ENCODE measurements around the gene ACOT9. TPM values are rescaled to one million over a fixed set of nuclear protein-coding genes. Genes with fewer than 3 reads are reported as not detected.

Gene ACOT9
- total and polyA plus RNA-seq, 2 donors (not counting 3 experiments of a cell fraction or from before 2014, with no cell fraction given): 38.4 to 83.1 TPM

DNA sequence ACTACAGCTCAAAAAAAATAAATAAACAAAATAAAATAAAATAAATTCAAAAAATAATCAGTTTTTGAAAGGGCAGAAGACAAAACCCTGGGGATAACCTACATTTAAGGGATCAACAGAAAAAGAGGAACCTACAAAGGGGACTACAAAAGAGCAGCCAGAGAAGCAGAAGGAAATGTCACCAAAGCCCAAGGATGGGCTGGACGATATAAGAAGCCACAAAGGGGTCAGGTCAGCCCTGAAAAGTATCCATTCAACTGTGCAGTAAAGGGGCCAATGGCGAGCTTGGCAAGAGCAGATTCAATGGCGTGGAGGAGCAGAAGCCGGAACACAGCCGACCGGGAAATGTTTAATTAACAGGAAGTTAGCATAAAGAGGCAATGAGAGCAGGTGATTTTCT lies 16.9 kb downstream of the ACOT9 start:
- no TSS peak for BruUV-seq (replicated peaks)
- CTCF ChIA-PET: interaction anchor here (1.6 kb wide), 1 partner anchor 176 kb away, joined by 11 read pairs; no protein-coding TSS in a partner anchor

DNA sequence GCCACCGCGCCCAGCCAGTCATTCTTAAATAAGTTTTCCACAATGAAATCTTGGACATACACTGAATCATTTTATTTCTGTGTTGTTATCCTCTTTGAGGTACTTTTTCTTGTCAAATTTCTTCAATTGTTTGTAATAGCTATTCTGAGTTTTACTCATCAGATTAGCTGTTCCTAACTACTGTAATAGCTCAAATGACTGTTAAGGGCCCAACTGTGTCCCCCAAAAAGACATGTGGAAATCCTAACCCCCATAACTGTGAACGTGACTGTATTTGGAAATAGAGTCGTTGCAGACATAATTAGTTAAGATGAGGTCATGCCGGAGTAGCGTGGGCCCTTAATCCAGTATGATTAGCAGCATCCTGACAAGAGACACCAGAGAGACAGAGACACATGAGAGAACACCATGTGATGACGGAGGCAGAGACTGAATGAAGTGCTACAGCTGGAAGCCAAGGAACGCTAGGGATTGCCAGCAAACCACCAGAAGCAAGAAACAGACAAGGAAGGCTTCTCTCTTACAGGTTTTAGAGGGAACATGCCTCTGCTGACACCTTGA lies 22.9 kb downstream of the ACOT9 start:
- TF ChIP-seq MYC (IDR thresholded peaks at IDR 0.05; ENCODE audit: low read depth, low read length) (no peak), JUN (IDR thresholded peaks at IDR 0.05; ENCODE audit: borderline replicate concordance, insufficient read depth, insufficient read length, low read depth) (no peak), EZH2 (IDR thresholded peaks at IDR 0.05; ENCODE audit: borderline replicate concordance, low read depth, low read length, severe bottlenecking) (no peak), POLR2A (IDR thresholded peaks at IDR 0.05; ENCODE audit: low read depth, low read length) (no peak), GATA2 (IDR thresholded peaks at IDR 0.05; ENCODE audit: insufficient read depth, insufficient read length, low read depth, low read length) (no peak), POLR2AphosphoS5 (IDR thresholded peaks at IDR 0.05; ENCODE audit: insufficient read depth, low read depth, low read length) (no peak), FOS (IDR thresholded peaks at IDR 0.05; ENCODE audit: borderline replicate concordance, insufficient read depth, low read length) (no peak)
- TF ChIP-seq, protein P1, sequence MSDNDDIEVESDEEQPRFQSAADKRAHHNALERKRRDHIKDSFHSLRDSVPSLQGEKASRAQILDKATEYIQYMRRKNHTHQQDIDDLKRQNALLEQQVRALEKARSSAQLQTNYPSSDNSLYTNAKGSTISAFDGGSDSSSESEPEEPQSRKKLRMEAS (IDR thresholded peaks at IDR 0.05; ENCODE audit: insufficient read depth, insufficient read length): no peak
- TF ChIP-seq, protein P2, sequence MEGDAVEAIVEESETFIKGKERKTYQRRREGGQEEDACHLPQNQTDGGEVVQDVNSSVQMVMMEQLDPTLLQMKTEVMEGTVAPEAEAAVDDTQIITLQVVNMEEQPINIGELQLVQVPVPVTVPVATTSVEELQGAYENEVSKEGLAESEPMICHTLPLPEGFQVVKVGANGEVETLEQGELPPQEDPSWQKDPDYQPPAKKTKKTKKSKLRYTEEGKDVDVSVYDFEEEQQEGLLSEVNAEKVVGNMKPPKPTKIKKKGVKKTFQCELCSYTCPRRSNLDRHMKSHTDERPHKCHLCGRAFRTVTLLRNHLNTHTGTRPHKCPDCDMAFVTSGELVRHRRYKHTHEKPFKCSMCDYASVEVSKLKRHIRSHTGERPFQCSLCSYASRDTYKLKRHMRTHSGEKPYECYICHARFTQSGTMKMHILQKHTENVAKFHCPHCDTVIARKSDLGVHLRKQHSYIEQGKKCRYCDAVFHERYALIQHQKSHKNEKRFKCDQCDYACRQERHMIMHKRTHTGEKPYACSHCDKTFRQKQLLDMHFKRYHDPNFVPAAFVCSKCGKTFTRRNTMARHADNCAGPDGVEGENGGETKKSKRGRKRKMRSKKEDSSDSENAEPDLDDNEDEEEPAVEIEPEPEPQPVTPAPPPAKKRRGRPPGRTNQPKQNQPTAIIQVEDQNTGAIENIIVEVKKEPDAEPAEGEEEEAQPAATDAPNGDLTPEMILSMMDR (IDR thresholded peaks at IDR 0.05; ENCODE audit: extremely low read depth in 1 of 2, insufficient read depth in 1 of 2, low read depth in 1 of 2, low read length in 2 of 2): no peak
- FAIRE-seq: no peak
- BruUV-seq (replicated peaks): no TSS peak
- DNase-seq (ENCODE audit: low read depth, low spot score): no peak
- no peaks in the 10 kb centered on the region for H3K27me3 ChIP-seq (ENCODE audit: control insufficient read depth in 2 of 2, insufficient read depth in 2 of 2, low read length in 2 of 2)
- H2AFZ ChIP-seq (ENCODE audit: low read depth, low read length): no peak overlapping the region
- H3K4me1 ChIP-seq (ENCODE audit: control insufficient read depth, extremely low read depth, insufficient read depth, low read length): no peaks in the 10 kb centered on the region
- intact Hi-C loops (cut with micrococcal nuclease): no loop called here
- CTCF ChIA-PET: interaction anchor here (0.6 kb wide), 1 partner anchor 9 kb away, joined by 3 read pairs; no protein-coding TSS in a partner anchor
- H4K20me1 ChIP-seq (replicated peaks; ENCODE audit: control insufficient read depth, extremely low read depth, insufficient read depth, low read length): no peaks in the 10 kb centered on the region
- H3K9me1 ChIP-seq (replicated peaks; ENCODE audit: control insufficient read depth, extremely low read depth, insufficient read depth, low read length): no peaks in the 10 kb centered on the region
- peaks cover 9% of the 10 kb centered on the region for H3K79me2 ChIP-seq (ENCODE audit: control insufficient read depth, insufficient read depth, low read length)
- peaks cover 0 to 3% of the 10 kb centered on the region in 2 experiments for H3K36me3 ChIP-seq (ENCODE audit: control insufficient read depth in 2 of 2, extremely low read depth in 1 of 2, insufficient read depth in 2 of 2, low read length in 2 of 2)
- dilution Hi-C loops (cut with MboI; ENCODE audit: extremely low pct_ligation_motif_present, low sequenced_read_pairs): no loop called here
- no peaks in the 10 kb centered on the region for H3K9me3 ChIP-seq (replicated peaks; ENCODE audit: control insufficient read depth, insufficient read depth, low read length)
- H3K27ac ChIP-seq (ENCODE audit: insufficient read depth, low read depth, low read length): no peak overlapping the region
- POLR2A ChIA-PET: no interaction called here
- no peak overlapping the region for H3K9ac ChIP-seq (replicated peaks; ENCODE audit: extremely low read depth, insufficient read depth, low read length)
- H3K4me3 ChIP-seq (replicated peaks in 1 of 3; ENCODE audit: insufficient read depth in 1 of 3, low read depth in 1 of 3, low read length in 3 of 3): no peak overlapping the region
- no peak overlapping the region for H3K4me2 ChIP-seq (ENCODE audit: insufficient read depth, low read length)

More for the DNA sequence above, 16.9 kb downstream of the ACOT9 start:
- Histone ChIP-seq H3K9me3 (replicated peaks; ENCODE audit: control insufficient read depth, insufficient read depth, low read length) (no peaks in the 10 kb centered on the region), H3K27me3 (ENCODE audit: control insufficient read depth in 2 of 2, insufficient read depth in 2 of 2, low read length in 2 of 2) (no peaks in the 10 kb centered on the region), H3K79me2 (ENCODE audit: control insufficient read depth, insufficient read depth, low read length) (peaks cover 14% of the 10 kb centered on the region), H3K27ac (ENCODE audit: insufficient read depth, low read depth, low read length) (no peak overlapping the region), H3K36me3 (ENCODE audit: control insufficient read depth in 2 of 2, extremely low read depth in 1 of 2, insufficient read depth in 2 of 2, low read length in 2 of 2) (peaks cover 0 to 3% of the 10 kb centered on the region in 2 experiments), H4K20me1 (replicated peaks; ENCODE audit: control insufficient read depth, extremely low read depth, insufficient read depth, low read length) (no peaks in the 10 kb centered on the region), H2AFZ (ENCODE audit: low read depth, low read length) (no peak overlapping the region), H3K9ac (replicated peaks; ENCODE audit: extremely low read depth, insufficient read depth, low read length) (no peak overlapping the region), H3K4me3 (replicated peaks in 1 of 3; ENCODE audit: insufficient read depth in 1 of 3, low read depth in 1 of 3, low read length in 3 of 3) (no peak overlapping the region), H3K4me1 (ENCODE audit: control insufficient read depth, extremely low read depth, insufficient read depth, low read length) (peaks cover 10% of the 10 kb centered on the region), H3K4me2 (ENCODE audit: insufficient read depth, low read length) (no peak overlapping the region), H3K9me1 (replicated peaks; ENCODE audit: control insufficient read depth, extremely low read depth, insufficient read depth, low read length) (no peaks in the 10 kb centered on the region)
- dilution Hi-C loops (cut with MboI; ENCODE audit: extremely low pct_ligation_motif_present, low sequenced_read_pairs) (no loop called here), intact Hi-C loops (cut with micrococcal nuclease) (no loop called here)
- TF ChIP-seq MYC (IDR thresholded peaks at IDR 0.05; ENCODE audit: low read depth, low read length): no peak
- TF ChIP-seq, protein P2 (IDR thresholded peaks at IDR 0.05; ENCODE audit: extremely low read depth in 1 of 2, insufficient read depth in 1 of 2, low read depth in 1 of 2, low read length in 2 of 2): no peak
- POLR2A ChIA-PET: no interaction called here
- DNase-seq (ENCODE audit: low read depth, low spot score) (no peak), FAIRE-seq (no peak)
